Aorta (tissue), 5 donors: ENCODE results near the gene SKI. TPM values are rescaled to one million over a fixed set of nuclear protein-coding genes. Genes with fewer than 3 reads are reported as not detected.
"Not testable (repeated sequence)": the region's sequence is repeated elsewhere in the genome, so short reads cannot be mapped to it uniquely, and the experiment has no call there.

Source experiments
- ATAC-seq: fragments of 200-7000 bp; cut with Tn5 transposase; one replicate; pipeline ENCODE4 v1.9.1; 2022; ENCODE audit warnings: moderate library complexity; ENCODE audit not compliant: low FRiP score
- DNase-seq, 2 donors: peaks; one replicate each; pipeline ENCODE4 v3.0.0-alpha.2; 2020
- H3K27ac ChIP-seq, 2 donors: one replicate each; pipeline ENCODE4 v1.5.1; 2013; ENCODE audit warnings: low read length in 2 of 2, mild to moderate bottlenecking in 2 of 2, moderate library complexity in 2 of 2, control low read depth in 1 of 2, inconsistent platforms in 1 of 2, low read depth in 1 of 2
- H3K27me3 ChIP-seq, 2 donors: one replicate each; pipeline ENCODE4 v1.6.1; 2013; ENCODE audit warnings: control low read depth in 1 of 2, low read length in 1 of 2, mild to moderate bottlenecking in 1 of 2, moderate library complexity in 1 of 2; ENCODE audit not compliant: insufficient read depth in 2 of 2, control insufficient read depth in 1 of 2
- H3K36me3 ChIP-seq, 2 donors: one replicate each; pipeline ENCODE4 v1.6.1; 2013; ENCODE audit warnings: control low read depth in 1 of 2, low read length in 1 of 2, mild to moderate bottlenecking in 1 of 2; ENCODE audit not compliant: insufficient read depth in 2 of 2, control insufficient read depth in 1 of 2
- H3K4me1 ChIP-seq, 2 donors: one replicate each; pipeline ENCODE4 v1.6.1; 2013; ENCODE audit warnings: low read length in 2 of 2, control low read depth in 1 of 2, mild to moderate bottlenecking in 1 of 2, moderate library complexity in 1 of 2; ENCODE audit not compliant: insufficient read depth in 2 of 2, control insufficient read depth in 1 of 2
- H3K4me3 ChIP-seq, 2 donors: one replicate each; pipeline ENCODE4 v1.5.1; 2013; ENCODE audit warnings: low read length in 2 of 2, control low read depth in 1 of 2, mild to moderate bottlenecking in 1 of 2
- H3K9me3 ChIP-seq: one replicate; pipeline ENCODE4 v1.6.1; 2013; ENCODE audit warnings: mild to moderate bottlenecking, low read length; ENCODE audit not compliant: control insufficient read depth
- WGBS, 2 donors: extraction: QIAGEN DNeasy Blood & Tissue Kit; methylation state at CpG; one replicate each; pipeline ENCODE4 v1.1.7; 2013; 5-methylcytosine and 5-hydroxymethylcytosine counted together
- intact Hi-C, 2 donors: fragments of 100-400 bp; cut with DNase I; formaldehyde crosslinking; loops; one replicate each; pipeline versions ENCODE4 v1.14.2 to v1.15.0; 2022
- polyA plus RNA-seq, 2 donors: library from polyadenylated mRNA; stranded (reverse); fragments of 200-250 nt; gene quantifications; one replicate each; pipeline ENCODE4 v1.2.3, GENCODE V29; 2013
- total RNA-seq, 2 donors: library from RNA; stranded (reverse); fragmentation: NEBNext Ultra II Directional; extraction: Animal tissue kit (Norgen Biotek cat#: 25700); gene quantifications; one replicate each; pipeline ENCODE4 v1.2.1, GENCODE V29; 2021
- donor health status: healthy with polysubstance abuse.
- donor health status: Bipolar disorder and iron deficiency.
- donor health status: DM: no; HTN: no; CAD: no.
- donor health status: DM: no; HTN: no; CAD: no.
- donor health status: DM: yes; HTN: yes; CAD: no.

SKI gene
- total and polyA plus RNA-seq, 4 donors: 20.7 to 129 (median 74.1) TPM

DNA sequence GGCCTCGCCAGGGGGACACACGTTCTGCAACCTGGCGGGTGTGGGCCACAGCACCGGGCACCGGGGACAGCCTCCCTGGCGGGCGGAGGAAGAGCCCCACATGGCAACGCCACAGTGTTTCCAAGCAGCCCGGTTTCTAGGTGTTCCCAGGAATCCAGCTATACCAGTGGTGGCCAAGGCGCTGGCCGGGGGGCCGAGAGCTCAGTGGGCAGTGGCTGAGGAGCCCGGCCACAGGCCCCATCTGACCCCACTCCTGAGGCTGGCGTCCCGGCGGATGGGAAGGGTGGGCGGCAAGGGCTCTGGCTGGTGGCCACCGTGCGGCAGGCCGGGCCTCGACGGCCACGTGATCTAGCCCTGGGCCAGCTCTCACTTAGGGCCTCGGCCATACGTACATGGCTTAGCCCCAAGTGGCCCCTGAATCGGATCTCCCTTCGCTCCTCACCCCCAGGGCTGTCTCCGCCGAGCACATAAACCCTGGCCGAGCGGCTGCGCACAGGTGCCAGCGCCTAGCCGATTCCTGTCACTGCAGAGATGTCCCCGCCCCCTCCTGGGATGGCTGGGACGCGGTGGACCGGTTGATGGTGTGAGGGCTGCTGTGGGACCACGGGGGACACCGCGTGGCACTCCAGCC, 94.6 kb downstream of the SKI start:
- Histone ChIP-seq H3K27ac (peak overlapping the region; percentile 83 to 90), H3K9me3 (no peaks in the 10 kb centered on the region), H3K4me1 (no peaks in the 10 kb centered on the region), H3K27me3 (no peaks in the 10 kb centered on the region), H3K4me3 (no peak overlapping the region), H3K36me3 (no peaks in the 10 kb centered on the region)
- ATAC-seq: peak; percentile 77
- DNase-seq: peak; percentile 80 to 91
- intact Hi-C loops: loop anchor here (5.0 kb wide), 2 partner anchors 60 to 125 kb away; no protein-coding TSS in a partner anchor
- whole genome bisulfite sequencing, 2 donors: 23 to 27% methylated on average over 39 to 41 of the region's 41 CpGs

DNA sequence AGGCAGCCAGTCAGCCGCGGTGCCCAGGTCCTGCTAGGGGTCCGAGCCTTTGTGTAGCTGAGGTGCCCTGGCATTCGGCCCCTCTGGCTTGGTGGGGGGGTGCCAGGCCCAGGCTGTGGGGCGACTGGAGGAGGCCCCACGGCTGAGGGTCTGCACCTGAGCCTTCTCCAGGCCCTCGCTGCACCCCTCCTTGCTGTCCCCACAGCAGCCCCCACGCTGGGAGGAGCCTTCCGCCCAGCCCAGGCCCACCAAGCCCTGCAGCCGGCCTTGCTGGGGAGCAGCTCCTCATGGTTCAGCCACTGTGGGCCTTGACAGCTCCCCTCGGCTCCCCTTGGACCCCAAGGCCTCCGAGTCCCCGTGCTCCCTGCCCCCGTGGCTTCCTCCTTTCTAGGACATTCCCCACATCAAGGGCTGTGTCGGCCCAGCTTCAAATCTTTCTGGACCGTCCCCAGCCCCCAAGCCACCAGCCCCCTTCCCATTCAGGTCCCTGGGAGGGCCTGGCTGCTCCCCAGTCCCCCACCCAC, 95.4 kb downstream of the SKI start:
- H3K4me1 ChIP-seq: no peaks in the 10 kb centered on the region
- intact Hi-C loops: loop anchor here (5.0 kb wide), 2 partner anchors 59 to 126 kb away; no protein-coding TSS in a partner anchor
- H3K27me3 ChIP-seq: no peaks in the 10 kb centered on the region
- peak overlapping the region in 1 of 2 donors; percentile 90 for H3K27ac ChIP-seq
- no peak overlapping the region for H3K4me3 ChIP-seq
- DNase-seq (no peak), ATAC-seq (no peak)
- H3K36me3 ChIP-seq: no peaks in the 10 kb centered on the region
- no peaks in the 10 kb centered on the region for H3K9me3 ChIP-seq
- WGBS, 2 donors: 90 to 92% methylated on average over 16 of the region's 16 CpGs

DNA sequence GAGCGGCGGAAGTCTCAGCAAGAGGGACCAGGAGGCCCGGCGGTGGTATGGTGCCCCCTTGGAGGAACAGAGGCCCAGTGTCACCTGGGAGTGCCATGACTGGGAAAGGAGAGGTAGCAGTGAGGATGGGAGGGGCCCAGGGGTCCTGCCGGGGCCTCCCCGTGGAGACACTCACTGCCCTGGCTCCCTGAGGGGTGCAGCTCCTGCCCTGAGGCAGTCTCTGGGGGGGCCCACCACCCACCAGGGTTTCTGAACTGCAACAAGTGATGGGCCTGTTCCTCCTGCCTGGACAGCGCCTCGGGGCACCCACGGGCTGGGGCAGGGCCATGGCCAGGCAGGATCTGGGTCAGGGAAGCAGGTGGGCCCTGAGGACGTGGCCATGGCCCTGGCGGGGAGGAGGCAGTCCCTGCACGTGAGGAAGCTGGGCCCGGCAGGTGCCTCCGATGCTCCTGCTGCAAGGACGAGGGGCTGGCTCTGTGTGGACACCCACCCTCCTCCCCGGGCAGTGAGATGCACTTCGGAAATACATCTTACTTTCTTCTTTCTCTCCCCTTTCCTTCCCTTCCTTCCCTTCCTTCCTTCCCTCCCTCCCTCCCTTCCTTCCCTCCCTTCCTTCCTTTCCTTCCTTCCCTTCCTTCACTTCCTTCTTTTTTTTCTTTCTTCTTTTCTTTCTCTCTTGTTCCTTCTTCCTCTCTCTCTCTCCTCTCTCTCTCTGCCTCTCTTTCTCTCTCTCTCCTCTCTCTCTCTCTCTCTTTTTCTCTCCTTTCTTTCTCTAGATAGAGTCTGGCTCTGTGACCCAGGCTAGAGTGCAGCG, 96.6 kb downstream of the SKI start:
- H3K9me3 ChIP-seq: no peaks in the 10 kb centered on the region
- H3K4me1 ChIP-seq: no peaks in the 10 kb centered on the region
- WGBS, 2 donors: 96 to 99% methylated on average over 18 of the region's 18 CpGs
- no peaks in the 10 kb centered on the region for H3K27me3 ChIP-seq
- intact Hi-C loops: loop anchor here (5.0 kb wide), 2 partner anchors 58 to 127 kb away; no protein-coding TSS in a partner anchor
- no peak for DNase-seq
- H3K27ac ChIP-seq: no peak overlapping the region
- H3K36me3 ChIP-seq: no peaks in the 10 kb centered on the region
- no peak for ATAC-seq
- no peak overlapping the region for H3K4me3 ChIP-seq

DNA sequence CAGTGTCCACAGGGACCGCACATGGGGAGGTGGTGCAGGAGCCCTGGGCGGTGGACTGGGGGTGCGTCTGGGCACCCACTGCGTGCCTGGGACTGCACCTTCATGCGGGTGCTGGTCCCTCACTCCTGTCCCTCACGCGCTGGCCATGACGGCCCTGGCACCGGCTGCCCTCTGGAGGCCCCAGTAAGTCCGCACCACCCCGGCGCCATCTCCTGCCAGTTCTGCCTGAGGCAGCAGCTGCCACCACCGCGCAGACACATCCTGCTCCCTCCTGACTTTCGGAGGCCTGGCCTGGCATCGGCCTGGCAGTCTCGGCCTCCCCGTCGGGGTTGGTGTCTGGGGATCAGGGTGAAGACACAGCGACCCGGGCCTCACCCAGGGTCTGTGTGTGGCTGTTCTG, 98.4 kb downstream of the SKI start:
- Histone ChIP-seq H3K27me3 (no peaks in the 10 kb centered on the region), H3K36me3 (no peaks in the 10 kb centered on the region), H3K4me1 (no peaks in the 10 kb centered on the region), H3K27ac (no peak overlapping the region), H3K9me3 (no peaks in the 10 kb centered on the region), H3K4me3 (no peak overlapping the region)
- 74 to 83% methylated on average over 21 of the region's 21 CpGs for WGBS, 2 donors
- intact Hi-C loops: no loop called here
- no peak for DNase-seq
- no peak for ATAC-seq

DNA sequence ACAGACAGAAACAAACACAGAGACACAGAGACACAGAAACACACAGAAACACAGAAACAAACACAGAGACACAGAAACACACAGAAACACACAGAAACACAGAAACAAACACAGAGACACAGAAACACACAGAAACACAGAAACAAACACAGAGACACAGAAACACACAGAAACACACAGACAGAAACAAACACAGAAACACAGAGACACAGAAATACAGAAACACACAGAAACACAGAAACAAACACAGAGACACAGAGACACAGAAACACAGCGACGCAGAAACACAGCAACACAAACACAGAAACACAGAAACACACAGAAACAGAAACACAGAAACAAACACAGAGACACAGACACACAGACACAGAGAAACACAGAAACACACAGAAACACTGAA, 99.0 kb downstream of the SKI start:
- H3K4me3 ChIP-seq, H3K4me1 ChIP-seq, DNase-seq, intact Hi-C loops, H3K27me3 ChIP-seq, H3K36me3 ChIP-seq, H3K9me3 ChIP-seq, H3K27ac ChIP-seq, ATAC-seq: not testable (repeated sequence)
- 93 to 96% methylated on average over 2 of the region's 2 CpGs for WGBS, 2 donors

DNA sequence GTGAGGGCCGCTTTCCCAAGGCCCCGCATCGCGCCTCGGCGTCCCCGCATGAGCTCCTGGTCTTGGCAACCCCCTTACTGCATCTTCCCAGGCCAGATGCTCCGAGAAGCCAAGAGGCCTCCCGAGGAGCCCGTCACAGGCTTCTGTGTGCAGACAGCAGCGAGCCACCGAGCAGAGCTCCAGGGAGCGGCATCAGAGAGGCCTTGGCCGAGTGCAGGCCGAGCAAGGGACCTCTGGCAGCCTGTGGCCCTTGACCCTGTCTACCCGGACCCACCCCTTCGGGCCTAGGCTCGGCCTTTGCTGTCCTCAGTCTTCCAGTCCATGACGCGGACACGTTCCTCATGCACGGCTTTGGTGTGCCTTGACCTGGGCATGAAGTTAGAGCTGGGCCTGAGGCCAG, 99.7 kb downstream of the SKI start:
- Histone ChIP-seq H3K9me3 (no peaks in the 10 kb centered on the region), H3K4me3 (no peak overlapping the region), H3K36me3 (no peaks in the 10 kb centered on the region), H3K4me1 (no peaks in the 10 kb centered on the region), H3K27ac (no peak overlapping the region), H3K27me3 (no peaks in the 10 kb centered on the region)
- DNase-seq (no peak), ATAC-seq (no peak)
- intact Hi-C loops: no loop called here
- WGBS, 2 donors: 96 to 97% methylated on average over 22 of the region's 22 CpGs

DNA sequence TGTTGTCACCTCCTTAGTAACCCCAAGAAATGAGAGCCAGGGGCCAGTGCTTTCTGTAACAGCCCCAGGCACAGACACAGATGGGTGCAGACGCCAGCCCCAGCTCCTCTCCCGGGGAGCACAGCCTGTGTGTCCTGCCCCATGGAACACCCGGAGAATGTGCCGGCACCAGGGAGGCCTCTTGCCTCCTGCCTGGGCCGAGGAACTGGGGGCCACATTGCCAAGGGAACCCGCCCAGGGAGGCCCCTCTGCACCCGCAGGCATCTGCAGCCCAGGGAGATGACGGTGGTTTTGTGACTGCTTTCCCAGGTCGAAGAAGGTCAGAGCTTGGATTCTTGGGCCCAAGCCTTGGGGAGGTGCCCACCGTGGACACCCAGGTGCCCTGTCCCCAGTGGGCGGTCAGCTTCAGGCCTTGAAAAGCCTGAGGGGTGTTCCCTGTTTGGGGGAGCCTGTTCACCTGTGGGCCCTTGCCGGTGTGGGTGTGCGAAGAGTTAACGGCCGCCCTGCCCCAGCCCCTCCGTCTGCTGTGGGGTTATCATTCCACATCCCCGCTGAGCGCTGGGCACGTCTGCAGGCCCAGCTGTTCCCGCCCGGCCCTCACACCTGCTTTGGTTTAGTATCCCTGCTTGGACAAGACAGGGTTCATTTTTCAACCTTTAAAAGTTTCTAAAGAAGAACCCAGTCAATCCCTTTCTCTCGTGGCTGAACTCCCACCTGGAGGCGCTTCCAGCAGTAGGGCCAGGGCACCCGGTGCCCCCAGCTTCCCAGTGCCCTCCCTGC, 100.7 kb downstream of the SKI start:
- Histone ChIP-seq H3K27ac (no peak overlapping the region), H3K36me3 (no peaks in the 10 kb centered on the region), H3K4me1 (no peaks in the 10 kb centered on the region), H3K4me3 (no peak overlapping the region), H3K27me3 (no peaks in the 10 kb centered on the region), H3K9me3 (no peaks in the 10 kb centered on the region)
- WGBS, 2 donors: 91 to 92% methylated on average over 24 of the region's 24 CpGs
- intact Hi-C loops: no loop called here
- DNase-seq (no peak), ATAC-seq (no peak)

DNA sequence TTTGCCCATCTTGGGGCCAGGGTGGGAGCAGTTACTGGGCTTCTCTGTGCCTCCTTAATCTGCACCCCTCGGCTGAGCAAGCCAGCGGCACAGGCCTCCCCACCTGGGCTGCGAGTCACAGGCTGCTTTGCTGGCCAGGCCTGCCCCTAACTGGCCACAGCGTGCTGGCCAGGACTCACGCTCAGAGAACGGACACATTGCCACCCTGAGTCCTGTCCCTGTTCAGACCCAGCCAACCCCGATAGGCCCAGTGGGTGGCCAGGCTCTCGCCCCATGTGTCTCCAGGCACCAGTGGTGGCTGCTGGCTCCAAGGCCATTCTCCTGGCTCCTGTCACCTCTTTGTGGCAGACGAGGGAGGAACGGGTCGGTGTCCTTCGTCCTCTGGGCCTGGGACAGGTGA, 101.9 kb downstream of the SKI start:
- H3K4me1 ChIP-seq: no peaks in the 10 kb centered on the region
- no peaks in the 10 kb centered on the region for H3K27me3 ChIP-seq
- WGBS, 2 donors: 84 to 88% methylated on average over 12 of the region's 12 CpGs
- no peaks in the 10 kb centered on the region for H3K36me3 ChIP-seq
- DNase-seq (no peak), ATAC-seq (no peak)
- H3K4me3 ChIP-seq: no peak overlapping the region
- intact Hi-C loops: no loop called here
- no peaks in the 10 kb centered on the region for H3K9me3 ChIP-seq
- H3K27ac ChIP-seq: no peak overlapping the region
